ENCODE data around the gene PTPRN2.
"Not testable (repeated sequence)": the region's sequence is repeated elsewhere in the genome, so short reads cannot be mapped to it uniquely, and the experiment has no call there.

The PTPRN2 gene

GRCh38 chr7:157736341-157736740 lies 851.3 kb downstream of the PTPRN2 start:
- no peak for TF ChIP-seq CTCF (IDR thresholded peaks at IDR 0.05; ENCODE audit: borderline replicate concordance, control extremely low read depth, extremely low read depth, insufficient read depth, missing control alignments)
- in situ Hi-C loops (cut with MboI; ENCODE audit: low sequenced_read_pairs, unreplicated experiment), result no loop called here
- DNase-seq (ENCODE audit: low spot score), result no peak

- no peak for TF ChIP-seq CTCF (IDR thresholded peaks at IDR 0.05; ENCODE audit: borderline replicate concordance, control extremely low read depth, extremely low read depth, insufficient read depth, missing control alignments)
- in situ Hi-C loops (cut with MboI; ENCODE audit: low sequenced_read_pairs, unreplicated experiment), result no loop called here
- DNase-seq (ENCODE audit: low spot score), result no peak
These were observed 851.8 kb downstream of the PTPRN2 start for GRCh38 chr7:157735826-157736225.

- TF ChIP-seq CTCF (IDR thresholded peaks at IDR 0.05; ENCODE audit: borderline replicate concordance, control extremely low read depth, extremely low read depth, insufficient read depth, missing control alignments), result no peak
- no peak for DNase-seq (ENCODE audit: low spot score)
- in situ Hi-C loops (cut with MboI; ENCODE audit: low sequenced_read_pairs, unreplicated experiment), result no loop called here
These were observed 852.7 kb downstream of the PTPRN2 start for GRCh38 chr7:157734676-157735640.

- DNase-seq (ENCODE audit: low spot score); in situ Hi-C loops (cut with MboI; ENCODE audit: low sequenced_read_pairs, unreplicated experiment): not testable (repeated sequence)
These were observed 853.7 kb downstream of the PTPRN2 start for GRCh38 chr7:157733760-157734395.

- DNase-seq (ENCODE audit: low spot score), result no peak
- no peak for TF ChIP-seq CTCF (IDR thresholded peaks at IDR 0.05; ENCODE audit: borderline replicate concordance, control extremely low read depth, extremely low read depth, insufficient read depth, missing control alignments)
- in situ Hi-C loops (cut with MboI; ENCODE audit: low sequenced_read_pairs, unreplicated experiment), result no loop called here
These were observed 856.5 kb downstream of the PTPRN2 start for GRCh38 chr7:157731126-157731525.

GRCh38 chr7:157730614-157731013 lies 857.0 kb downstream of the PTPRN2 start:
- no peak for DNase-seq (ENCODE audit: low spot score)
- in situ Hi-C loops (cut with MboI; ENCODE audit: low sequenced_read_pairs, unreplicated experiment), result no loop called here
- TF ChIP-seq CTCF (IDR thresholded peaks at IDR 0.05; ENCODE audit: borderline replicate concordance, control extremely low read depth, extremely low read depth, insufficient read depth, missing control alignments), result no peak

- TF ChIP-seq CTCF (IDR thresholded peaks at IDR 0.05; ENCODE audit: borderline replicate concordance, control extremely low read depth, extremely low read depth, insufficient read depth, missing control alignments), result no peak
- no peak for DNase-seq (ENCODE audit: low spot score)
- in situ Hi-C loops (cut with MboI; ENCODE audit: low sequenced_read_pairs, unreplicated experiment), result no loop called here
These were observed 858.1 kb downstream of the PTPRN2 start for GRCh38 chr7:157729566-157729965.
